ENCODE results near the gene TENT4A.

GRCh38 chr5:6710070-6710469, 3.2 kb upstream of the TENT4A start:
- TF ChIP-seq POLR2AphosphoS5 (IDR thresholded peaks at IDR 0.05): no peak
- TF ChIP-seq, protein P1, sequence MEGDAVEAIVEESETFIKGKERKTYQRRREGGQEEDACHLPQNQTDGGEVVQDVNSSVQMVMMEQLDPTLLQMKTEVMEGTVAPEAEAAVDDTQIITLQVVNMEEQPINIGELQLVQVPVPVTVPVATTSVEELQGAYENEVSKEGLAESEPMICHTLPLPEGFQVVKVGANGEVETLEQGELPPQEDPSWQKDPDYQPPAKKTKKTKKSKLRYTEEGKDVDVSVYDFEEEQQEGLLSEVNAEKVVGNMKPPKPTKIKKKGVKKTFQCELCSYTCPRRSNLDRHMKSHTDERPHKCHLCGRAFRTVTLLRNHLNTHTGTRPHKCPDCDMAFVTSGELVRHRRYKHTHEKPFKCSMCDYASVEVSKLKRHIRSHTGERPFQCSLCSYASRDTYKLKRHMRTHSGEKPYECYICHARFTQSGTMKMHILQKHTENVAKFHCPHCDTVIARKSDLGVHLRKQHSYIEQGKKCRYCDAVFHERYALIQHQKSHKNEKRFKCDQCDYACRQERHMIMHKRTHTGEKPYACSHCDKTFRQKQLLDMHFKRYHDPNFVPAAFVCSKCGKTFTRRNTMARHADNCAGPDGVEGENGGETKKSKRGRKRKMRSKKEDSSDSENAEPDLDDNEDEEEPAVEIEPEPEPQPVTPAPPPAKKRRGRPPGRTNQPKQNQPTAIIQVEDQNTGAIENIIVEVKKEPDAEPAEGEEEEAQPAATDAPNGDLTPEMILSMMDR (IDR thresholded peaks at IDR 0.05): no peak
- no peak for TF ChIP-seq POLR2A (IDR thresholded peaks at IDR 0.05)
